ENCODE results near the gene PANK4.

DNA sequence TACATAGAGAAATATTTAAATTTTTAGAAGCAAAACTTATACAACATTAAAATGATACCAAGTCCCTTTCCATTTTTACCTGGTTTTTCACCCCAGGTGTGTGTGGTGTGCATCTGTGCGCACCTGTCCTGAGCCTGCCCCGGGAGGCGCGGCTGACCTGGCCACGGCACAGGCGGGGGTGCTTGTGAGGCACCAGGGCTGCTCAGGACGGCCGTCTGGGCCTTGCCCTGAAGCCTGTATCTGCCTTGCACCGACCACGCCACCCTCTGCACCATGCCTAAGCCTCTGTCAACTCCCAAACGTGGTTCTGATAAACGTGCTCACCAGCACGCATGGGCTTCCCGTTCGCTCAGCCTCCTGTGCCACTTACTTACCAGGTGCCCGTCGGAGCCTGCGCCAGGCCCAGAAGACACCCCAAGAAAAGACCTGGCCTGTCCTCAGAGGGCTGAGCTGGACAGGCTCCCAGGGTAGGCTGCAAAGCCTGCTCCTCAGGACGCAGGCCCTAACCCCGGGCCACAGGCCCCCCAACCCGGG is 20.9 kb downstream of the PANK4 start:
- no peak for TF ChIP-seq GLIS3 (CRISPR knock-in tag; IDR thresholded peaks at IDR 0.05)
- TF ChIP-seq ZFP30 (CRISPR knock-in tag; IDR thresholded peaks at IDR 0.05) = no peak
- TF ChIP-seq CSDC2 (CRISPR knock-in tag; IDR thresholded peaks at IDR 0.05) = no peak
- no peak for TF ChIP-seq ESRRG (CRISPR knock-in tag; IDR thresholded peaks at IDR 0.05)
- TF ChIP-seq ZNF565 (CRISPR knock-in tag; conservative IDR thresholded peaks at IDR 0.05; ENCODE audit: low read depth) = no peak
- TF ChIP-seq RARB (CRISPR knock-in tag; IDR thresholded peaks at IDR 0.05) = no peak
- TF ChIP-seq SNAI2 (CRISPR knock-in tag; IDR thresholded peaks at IDR 0.05) = no peak
- TF ChIP-seq ZFP3 (CRISPR knock-in tag; IDR thresholded peaks at IDR 0.05) = no peak
- TF ChIP-seq ZC3H10 (CRISPR knock-in tag; IDR thresholded peaks at IDR 0.05) = no peak
- no peak for TF ChIP-seq ZNF70 (CRISPR knock-in tag; IDR thresholded peaks at IDR 0.05)

Data from SK-N-SH treated with all-trans-retinoic acid at 6 μM for 48 hours (cell line).